HG02884 (cell line): ENCODE results near the gene UBE2V1.
"Not testable (repeated sequence)": the region's sequence is repeated elsewhere in the genome, so short reads cannot be mapped to it uniquely, and the experiment has no call there.

Experiments used
- ATAC-seq: cut with Tn5 transposase; IDR thresholded peaks from one replicate; pipeline ENCODE4 v1.9.1; 2021; ENCODE audit warnings: mild to moderate bottlenecking, moderate library complexity; ENCODE audit not compliant: unreplicated experiment

UBE2V1 gene

DNA sequence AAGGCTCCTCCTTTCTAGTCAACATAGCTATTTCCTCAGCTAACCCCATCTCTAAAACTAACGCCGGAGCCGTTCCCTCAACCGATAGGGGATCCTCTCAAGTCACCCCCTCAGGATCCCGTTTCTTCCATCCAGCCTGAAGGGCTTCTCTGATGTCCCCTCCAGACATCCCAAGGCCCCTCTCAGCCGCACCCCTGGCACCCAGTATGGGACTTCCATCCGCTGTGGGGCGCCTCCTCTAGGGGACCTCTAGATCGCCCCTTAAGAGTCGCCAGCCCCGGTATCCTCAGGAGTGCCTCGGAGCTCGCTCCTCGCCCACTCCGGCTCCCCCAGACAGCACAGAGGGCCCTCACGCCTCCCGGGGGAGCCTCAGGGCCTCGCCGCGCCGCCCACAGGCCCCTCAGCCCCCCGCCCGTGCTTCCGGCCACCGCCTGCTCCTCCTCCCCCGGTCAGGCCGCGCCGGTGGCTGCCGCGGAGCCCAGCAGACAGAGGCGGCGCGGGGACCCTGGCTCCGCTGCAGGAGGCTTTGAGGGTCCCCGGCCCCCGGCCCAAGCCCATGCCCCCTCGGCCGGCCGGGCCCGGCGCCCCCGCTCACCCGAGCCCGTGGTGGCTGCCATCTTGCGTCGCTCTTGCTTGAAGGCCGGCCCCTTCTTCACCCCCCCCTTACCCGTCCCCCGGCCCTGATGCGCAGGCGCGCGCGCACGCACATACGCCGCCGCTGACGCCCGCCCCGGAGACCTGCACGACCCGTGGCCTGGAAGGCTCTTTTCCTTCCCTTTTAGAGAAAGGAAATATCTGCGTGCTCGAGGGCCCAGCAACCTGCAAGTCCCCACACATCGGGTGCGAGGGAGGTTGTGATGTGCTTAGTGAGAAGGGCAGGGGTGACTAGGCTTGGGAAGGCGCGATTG is at the start of gene UBE2V1:
Gene UBE2V1, minus strand, starts transcription at position 639 of the 908 bp plus-strand sequence. Its CDS starts 22 bp downstream, at position 617.
- ATAC-seq, result no peak

GRCh38 chr20:50161494-50161893 is 48.5 kb upstream of the UBE2V1 start:
- not testable (repeated sequence) for ATAC-seq

- peak; percentile 93 for ATAC-seq
These were observed 40.8 kb upstream of the UBE2V1 start, which contains the start of gene PEDS1 for GRCh38 chr20:50153500-50154377. Gene PEDS1, minus strand, starts transcription at chr20:50153723. Its CDS starts 86 bp downstream, at chr20:50153637.

- ATAC-seq, result no peak
These were observed 40.2 kb upstream of the UBE2V1 start for GRCh38 chr20:50153153-50153499.

DNA sequence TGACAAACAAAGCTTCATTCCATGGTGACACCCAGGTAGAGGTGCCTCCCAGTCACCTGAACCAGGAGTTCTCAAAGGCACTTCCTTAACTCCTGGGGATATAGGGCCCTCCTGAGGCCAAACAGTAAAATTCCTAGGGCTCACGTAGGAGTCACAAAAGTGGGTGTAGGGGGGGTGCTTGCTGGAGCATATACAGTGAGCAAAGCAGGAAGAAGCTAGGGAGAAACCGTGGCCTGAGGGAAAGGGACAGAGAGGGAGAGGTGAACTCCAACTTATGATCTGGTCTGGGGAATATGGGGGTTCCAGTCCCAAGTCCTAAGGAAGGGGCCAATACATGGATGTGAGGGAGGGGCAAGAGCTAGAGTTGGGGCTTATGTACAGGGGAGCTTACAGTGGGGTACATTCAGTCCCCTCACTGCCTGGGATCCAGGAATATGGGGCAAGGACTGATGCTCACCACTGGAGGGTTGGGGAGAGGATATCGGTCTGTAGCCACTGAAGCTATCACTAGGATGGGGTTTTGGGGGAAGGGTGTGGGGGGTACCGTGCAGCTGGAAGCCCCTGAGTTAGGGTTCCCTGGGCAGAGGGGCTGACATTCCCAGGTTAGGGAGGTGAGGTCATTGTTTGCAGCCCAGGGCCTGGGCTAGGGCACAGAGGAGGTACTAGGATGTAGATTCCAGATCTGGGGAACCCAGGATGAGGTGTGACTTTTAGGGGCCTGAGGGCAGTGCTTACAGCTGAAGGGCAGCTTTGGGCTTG is 39.6 kb upstream of the UBE2V1 start:
- ATAC-seq, result no peak

GRCh38 chr20:50151034-50151743 is 38.2 kb upstream of the UBE2V1 start:
- no peak for ATAC-seq

DNA sequence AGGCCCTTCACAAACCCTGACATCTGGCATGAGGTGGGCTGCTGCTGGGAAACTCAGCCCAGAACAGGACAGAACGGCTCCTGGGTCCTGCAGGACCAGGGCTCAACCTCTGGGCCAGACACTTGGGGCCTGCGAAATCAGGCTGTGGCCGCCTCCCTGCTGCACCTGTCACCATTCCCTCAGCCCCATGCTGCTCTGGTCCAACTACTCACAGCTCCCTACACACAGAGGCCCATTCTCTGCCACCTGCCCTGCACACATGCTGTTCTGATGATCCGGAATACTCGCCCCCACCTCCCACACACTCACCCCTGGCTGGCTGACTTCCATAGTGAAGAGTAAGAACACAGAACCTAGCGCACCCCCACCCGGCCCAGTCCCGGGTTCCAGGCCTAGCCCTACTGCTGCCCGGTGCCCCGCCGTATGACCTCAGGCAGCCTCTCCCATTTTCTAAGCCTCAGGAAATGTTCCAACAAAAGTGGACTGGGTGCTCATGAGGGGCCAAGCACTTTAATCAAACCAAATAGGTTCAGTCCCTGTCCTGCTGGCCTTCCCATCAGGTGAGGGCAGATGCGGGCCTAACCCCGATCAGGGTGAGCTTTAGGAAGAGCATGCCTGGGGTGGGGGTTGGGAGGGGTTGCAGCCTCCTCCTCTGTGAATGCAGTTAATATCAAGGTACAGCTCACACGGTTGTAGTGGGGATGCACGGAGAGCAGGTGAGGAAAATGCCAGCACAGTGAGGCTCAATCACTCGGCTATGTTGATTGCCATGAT is 36.7 kb upstream of the UBE2V1 start:
- ATAC-seq, result no peak

DNA sequence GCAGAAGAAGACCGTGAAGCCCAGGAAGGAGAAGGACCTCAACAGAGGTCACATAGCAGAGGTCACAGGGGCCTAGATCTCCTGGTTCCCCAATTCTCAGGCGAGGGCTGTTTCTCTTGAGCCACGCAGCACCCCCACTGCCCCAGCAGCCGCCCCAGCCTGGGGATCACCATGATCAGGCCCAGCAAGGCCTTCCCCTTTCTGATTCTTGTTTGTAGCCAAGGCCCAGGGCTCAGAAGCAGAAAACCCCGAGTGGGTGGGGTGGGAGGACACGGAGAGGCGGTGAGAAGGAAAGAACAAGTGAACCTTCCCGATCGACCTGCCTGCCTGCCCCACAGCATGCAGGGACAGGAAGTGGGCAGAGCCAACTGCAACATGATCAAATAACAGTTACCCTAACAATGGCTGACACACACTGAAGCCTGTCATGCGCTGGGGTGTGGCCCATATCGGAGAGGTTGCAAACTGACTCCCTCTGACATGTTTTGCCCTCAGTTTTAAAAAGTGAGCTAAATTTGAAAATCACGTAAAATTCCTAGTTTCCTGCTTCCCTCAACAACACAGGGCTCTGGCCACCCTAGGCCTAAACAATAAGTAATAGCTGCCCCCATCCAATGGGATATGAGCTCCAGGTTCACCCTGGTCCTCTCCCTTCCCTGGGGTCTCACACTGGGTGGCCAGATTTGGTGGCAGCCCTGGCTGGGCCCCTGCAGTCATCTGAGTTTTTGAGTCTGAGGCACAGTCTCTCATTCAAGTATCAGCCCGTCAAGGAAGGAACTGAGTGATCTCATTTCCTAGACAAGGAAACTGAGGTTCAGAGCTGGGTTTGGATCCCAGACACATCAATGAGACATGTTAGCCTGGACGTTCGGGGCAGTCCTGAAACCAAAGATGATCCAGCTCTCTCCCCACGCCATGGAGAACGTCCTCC is 34.0 kb upstream of the UBE2V1 start:
- ATAC-seq, result peak; percentile 74

DNA sequence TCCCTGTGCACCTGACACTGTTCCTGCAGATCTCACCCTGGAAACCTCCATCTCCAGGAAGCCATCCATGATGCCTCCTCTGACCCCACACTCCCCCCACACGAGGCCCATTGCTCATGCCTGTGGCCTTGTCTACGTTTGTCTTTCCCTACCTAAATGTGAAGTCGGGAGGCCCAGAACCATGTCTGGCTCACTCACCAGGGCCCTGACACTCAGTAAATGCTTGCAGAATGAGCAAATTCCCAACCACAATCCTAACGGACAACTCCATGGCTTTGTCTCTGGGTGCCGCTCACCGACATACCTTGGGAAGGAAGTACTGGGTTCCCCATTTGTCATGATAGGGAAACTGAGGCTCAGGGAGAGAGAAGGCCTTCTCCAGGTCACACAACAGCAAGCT is 33.3 kb upstream of the UBE2V1 start:
- no peak for ATAC-seq

DNA sequence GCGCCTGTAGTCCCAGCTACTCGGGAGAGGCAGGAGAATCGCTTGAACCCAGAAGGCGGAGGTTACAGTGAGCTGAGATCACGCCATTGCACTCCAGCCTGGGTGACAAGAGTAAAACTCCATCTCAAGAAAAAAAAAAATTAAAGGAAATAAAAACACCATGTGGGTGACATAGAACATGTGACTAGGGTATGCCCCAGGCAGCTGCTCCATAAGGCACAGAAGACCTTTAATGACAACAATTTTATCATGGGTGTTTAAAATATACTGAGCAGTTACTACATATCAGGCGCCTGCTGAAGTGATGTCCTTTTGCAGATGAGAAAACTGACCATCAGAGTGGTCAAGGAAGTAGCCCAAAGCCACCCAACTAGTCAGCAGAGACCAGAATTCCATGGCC is 32.6 kb upstream of the UBE2V1 start:
- no peak for ATAC-seq

DNA sequence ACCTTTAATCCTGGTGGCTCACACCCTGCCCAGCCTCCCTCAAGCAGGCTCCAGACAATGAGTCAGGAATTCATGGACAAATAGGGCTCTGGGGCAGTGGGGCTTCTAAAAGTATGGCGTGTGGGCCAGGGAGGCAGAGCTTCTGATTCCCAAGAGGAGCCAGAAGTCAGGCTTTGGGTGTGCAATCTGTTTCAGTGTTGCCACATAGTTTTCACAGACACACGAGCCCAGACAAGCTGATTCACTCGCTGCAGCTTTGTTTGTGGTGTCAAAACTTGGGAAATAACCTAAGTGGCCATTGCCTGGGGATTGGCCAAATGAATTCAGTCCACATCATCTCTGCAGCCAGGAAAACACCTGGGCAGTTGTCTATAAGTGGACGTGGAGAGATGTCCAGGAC is 31.4 kb upstream of the UBE2V1 start:
- ATAC-seq, result no peak

DNA sequence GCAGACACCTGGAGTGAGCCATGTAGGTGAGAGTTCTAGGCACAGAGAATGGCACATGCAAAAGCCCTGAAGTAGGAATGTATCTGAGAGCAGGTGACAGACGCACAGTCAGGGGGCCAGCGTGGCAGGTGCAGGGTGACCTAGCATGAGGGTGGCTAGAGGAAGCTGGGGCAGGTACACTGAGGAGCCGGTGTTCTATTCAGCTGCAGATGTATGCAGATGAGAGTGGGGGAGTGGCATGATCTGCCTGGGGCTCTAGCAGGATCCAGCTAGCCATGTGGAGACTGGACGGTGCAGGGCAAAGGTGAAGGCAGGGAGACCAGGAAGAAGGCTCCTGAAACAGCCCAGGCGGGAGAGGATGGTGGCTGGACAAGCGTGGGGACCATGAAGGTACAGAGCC is 29.9 kb upstream of the UBE2V1 start:
- no peak for ATAC-seq

- no peak for ATAC-seq
These were observed 29.0 kb upstream of the UBE2V1 start for GRCh38 chr20:50141811-50142561.

- no peak for ATAC-seq
These were observed 28.2 kb upstream of the UBE2V1 start for GRCh38 chr20:50141018-50141675.

DNA sequence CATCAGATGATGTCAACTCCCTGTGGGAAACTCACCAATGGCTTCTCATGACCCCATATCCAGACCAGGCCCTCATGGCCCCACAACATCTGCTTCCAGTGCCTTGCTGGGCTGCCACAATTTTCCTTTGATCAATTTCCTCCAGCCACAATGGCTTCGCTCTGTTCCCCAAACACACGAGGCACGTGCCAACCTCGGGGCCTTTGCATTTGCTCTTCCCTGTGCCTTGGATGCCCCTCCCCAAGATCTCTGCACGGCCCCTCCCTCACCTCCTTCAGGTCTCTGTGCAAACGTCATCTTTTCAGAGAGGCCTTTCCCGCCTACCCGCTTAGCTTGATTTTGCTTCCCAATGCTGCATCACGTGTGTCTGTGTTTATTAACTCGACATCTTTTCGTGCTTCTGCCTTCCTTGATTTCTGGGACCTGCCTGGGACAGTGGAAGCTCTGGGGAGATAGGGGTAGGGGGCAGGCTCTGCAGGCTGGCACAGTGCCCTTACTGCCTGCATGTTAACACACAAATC is 27.4 kb upstream of the UBE2V1 start:
- no peak for ATAC-seq

DNA sequence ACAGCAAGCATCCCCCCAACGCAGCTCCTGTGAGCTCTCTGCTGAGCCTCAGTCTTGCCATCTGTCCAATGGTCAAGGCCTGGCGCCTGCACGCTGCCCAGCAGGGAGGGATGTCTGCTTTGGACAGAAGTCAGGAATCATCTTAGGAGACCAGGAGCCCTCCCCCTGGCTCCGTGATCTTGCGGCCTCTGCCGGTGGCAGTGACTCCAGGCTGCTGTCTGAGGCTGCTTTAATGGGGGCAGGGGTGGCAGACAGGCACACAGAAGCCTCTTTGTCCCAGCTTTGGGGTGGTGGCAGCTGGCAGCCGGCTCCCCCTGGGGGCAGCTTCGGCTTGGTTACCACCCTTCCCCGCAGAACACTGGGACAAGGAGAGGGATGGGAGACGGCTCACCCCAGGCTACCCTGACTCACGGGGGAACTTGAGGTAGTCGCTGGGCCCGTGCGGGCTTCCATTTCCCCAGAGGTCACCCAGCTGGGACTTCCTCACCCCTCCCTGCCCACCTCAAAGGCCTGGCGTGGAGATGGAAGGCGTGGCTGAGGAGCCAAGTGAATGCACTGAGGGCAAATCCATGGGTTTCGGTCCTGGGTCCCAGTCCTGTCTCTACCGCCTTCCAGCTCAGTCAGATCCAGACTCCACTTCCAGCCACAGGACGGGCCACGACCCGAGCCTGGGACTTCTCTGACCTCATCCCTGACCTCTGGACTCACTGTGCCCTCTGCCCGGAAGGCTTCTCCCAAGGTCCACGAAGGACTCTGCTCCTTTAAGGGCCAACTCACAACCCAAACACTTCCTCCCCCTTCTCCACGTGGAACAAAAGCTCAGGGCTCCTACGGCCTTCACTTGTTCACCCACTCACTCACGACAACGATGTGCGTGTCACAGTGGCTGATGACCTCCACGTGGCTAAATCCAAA is 25.8 kb upstream of the UBE2V1 start:
- ATAC-seq, result no peak
